ENCODE measurements around the gene KSR2. TPM values are rescaled to one million over a fixed set of nuclear protein-coding genes. Genes with fewer than 3 reads are reported as not detected.

KSR2 gene
- total and polyA plus RNA-seq, 2 of the 4 experiments (the other 2 are of a cell fraction) = not detected

- H3K4me2 ChIP-seq (ENCODE audit: low read depth, low read length) = no peak overlapping the region
- ATAC-seq (ENCODE audit: low read depth) = no peak
- dilution Hi-C loops (cut with HindIII; ENCODE audit: low sequenced_read_pairs, unreplicated experiment) = no loop called here
These were observed 266.0 kb downstream of the KSR2 start for GRCh38 chr12:117702741-117703140.

More at GRCh38 chr12:117702741-117703140, 266.0 kb downstream of the KSR2 start:
- no peak overlapping the region for H3K14ac ChIP-seq (replicated peaks; ENCODE audit: low read depth, low read length)
- TF ChIP-seq MAZ (IDR thresholded peaks at IDR 0.05; ENCODE audit: borderline replicate concordance, low read depth, low read length) (no peak), MAFK (IDR thresholded peaks at IDR 0.05; ENCODE audit: low read depth, low read length) (no peak), NFE2L2 (IDR thresholded peaks at IDR 0.05; ENCODE audit: low read depth, low read length) (no peak), FOS (IDR thresholded peaks at IDR 0.05; ENCODE audit: low read depth, low read length) (no peak)
- no peak overlapping the region for H4K8ac ChIP-seq (ENCODE audit: low read depth in 2 of 2, low read length in 2 of 2)
- H2AK5ac ChIP-seq (ENCODE audit: low read depth, low read length) = no peak overlapping the region
- CTCF ChIA-PET = no interaction called here
- H3K9me1 ChIP-seq (ENCODE audit: insufficient read depth, low read length) = no peaks in the 10 kb centered on the region
- no peaks in the 10 kb centered on the region for H3K36me3 ChIP-seq (ENCODE audit: control insufficient read depth, insufficient read depth, low read length)
- WGBS, 2 experiments (ENCODE audit: extremely low coverage in 2 of 2, insufficient read length in 1 of 2) = no CpG with 5 or more reads among the region's 4 CpGs
- H4K20me1 ChIP-seq (ENCODE audit: insufficient read depth, low read length) = no peaks in the 10 kb centered on the region
- no peak overlapping the region for H3K27ac ChIP-seq (ENCODE audit: insufficient read depth, low read length)
- no peak overlapping the region for H3K4me3 ChIP-seq (ENCODE audit: insufficient read depth, low read depth, low read length)
- H3K4ac ChIP-seq (ENCODE audit: low read depth, low read length) = no peak overlapping the region
- H3K9me3 ChIP-seq (ENCODE audit: control insufficient read depth, insufficient read depth, low read length) = peaks cover 31% of the 10 kb centered on the region
- H2BK5ac ChIP-seq (ENCODE audit: low read depth, low read length, poor library complexity, severe bottlenecking) = no peak overlapping the region
- no peak overlapping the region for H4K5ac ChIP-seq (ENCODE audit: low read depth, low read length)
- H3K18ac ChIP-seq (ENCODE audit: low read depth, low read length) = no peak overlapping the region
- BruUV-seq (replicated peaks) = no TSS peak
- H3K23ac ChIP-seq (ENCODE audit: low read depth, low read length) = no peak overlapping the region
- H2AFZ ChIP-seq (replicated peaks; ENCODE audit: low read length, poor library complexity) = no peak overlapping the region
- H3K9ac ChIP-seq (ENCODE audit: low read depth, low read length) = no peak overlapping the region
- no peak overlapping the region for H2BK120ac ChIP-seq (ENCODE audit: low read depth, low read length)
- no peak overlapping the region for H2BK20ac ChIP-seq (ENCODE audit: low read depth, low read length)
- DNase-seq = no peak
- H3K27me3 ChIP-seq (ENCODE audit: control insufficient read depth, insufficient read depth, low read length) = no peaks in the 10 kb centered on the region
- no peak overlapping the region for H2AK9ac ChIP-seq (replicated peaks; ENCODE audit: low read depth, low read length, poor library complexity)
- H3K79me1 ChIP-seq (ENCODE audit: low read depth in 1 of 2, low read length in 2 of 2) = no peaks in the 10 kb centered on the region
- no peaks in the 10 kb centered on the region for H3K4me1 ChIP-seq (ENCODE audit: control insufficient read depth, insufficient read depth, low read length)
- H3K56ac ChIP-seq (ENCODE audit: extremely low read depth, insufficient read depth, low read length) = no peak overlapping the region
- intact Hi-C loops (cut with micrococcal nuclease) (no loop called here), in situ Hi-C loops (cut with MboI; ENCODE audit: low sequenced_read_pairs) (no loop called here)
- no peak overlapping the region for H2BK15ac ChIP-seq (ENCODE audit: low read depth, low read length)
- H4K91ac ChIP-seq (ENCODE audit: insufficient read depth, low read depth, low read length) = no peak overlapping the region
- POLR2A ChIA-PET (ENCODE audit: unreplicated experiment) = no interaction called here

Data from IMR-90 (cell line).